Measurements from ENCODE around the gene HIPK2.

Gene HIPK2

GRCh38 chr7:139716156-139716942 is 61.4 kb downstream of the HIPK2 start:
- DNase-seq (ENCODE audit: low spot score in 2 of 2) (no peak), ATAC-seq (ENCODE audit: low read depth) (no peak)
- H3K4me3 Mint-ChIP-seq, result peak overlapping the region; percentile 32
- H3K27me3 Mint-ChIP-seq, result no peaks in the 10 kb centered on the region
- H3K9me3 Mint-ChIP-seq, result no peaks in the 10 kb centered on the region
- H3K4me1 Mint-ChIP-seq, result peaks cover 19% of the 10 kb centered on the region
- H3K36me3 Mint-ChIP-seq, result peaks cover 18% of the 10 kb centered on the region
- H3K27ac Mint-ChIP-seq, result peak overlapping the region; percentile 97

- Mint-ChIP-seq H3K4me1 (peaks cover 22% of the 10 kb centered on the region), H3K9me3 (no peaks in the 10 kb centered on the region), H3K27me3 (no peaks in the 10 kb centered on the region), H3K36me3 (peaks cover 21% of the 10 kb centered on the region), H3K27ac (peak overlapping the region; percentile 97), H3K4me3 (peak overlapping the region; percentile 85)
- no peak for ATAC-seq (ENCODE audit: low read depth)
- DNase-seq (ENCODE audit: low spot score in 2 of 2), result no peak
These were observed 62.5 kb downstream of the HIPK2 start for GRCh38 chr7:139715194-139715815.

GRCh38 chr7:139714163-139714901 is 63.5 kb downstream of the HIPK2 start:
- H3K36me3 Mint-ChIP-seq, result peaks cover 25% of the 10 kb centered on the region
- peak overlapping the region; percentile 97 for H3K27ac Mint-ChIP-seq
- peak; percentile 51 to 55 for DNase-seq (ENCODE audit: low spot score in 2 of 2)
- H3K4me3 Mint-ChIP-seq, result peak overlapping the region; percentile 85
- peak; percentile 98 for ATAC-seq (ENCODE audit: low read depth)
- H3K27me3 Mint-ChIP-seq, result no peaks in the 10 kb centered on the region
- no peaks in the 10 kb centered on the region for H3K9me3 Mint-ChIP-seq
- H3K4me1 Mint-ChIP-seq, result peaks cover 26% of the 10 kb centered on the region

DNA sequence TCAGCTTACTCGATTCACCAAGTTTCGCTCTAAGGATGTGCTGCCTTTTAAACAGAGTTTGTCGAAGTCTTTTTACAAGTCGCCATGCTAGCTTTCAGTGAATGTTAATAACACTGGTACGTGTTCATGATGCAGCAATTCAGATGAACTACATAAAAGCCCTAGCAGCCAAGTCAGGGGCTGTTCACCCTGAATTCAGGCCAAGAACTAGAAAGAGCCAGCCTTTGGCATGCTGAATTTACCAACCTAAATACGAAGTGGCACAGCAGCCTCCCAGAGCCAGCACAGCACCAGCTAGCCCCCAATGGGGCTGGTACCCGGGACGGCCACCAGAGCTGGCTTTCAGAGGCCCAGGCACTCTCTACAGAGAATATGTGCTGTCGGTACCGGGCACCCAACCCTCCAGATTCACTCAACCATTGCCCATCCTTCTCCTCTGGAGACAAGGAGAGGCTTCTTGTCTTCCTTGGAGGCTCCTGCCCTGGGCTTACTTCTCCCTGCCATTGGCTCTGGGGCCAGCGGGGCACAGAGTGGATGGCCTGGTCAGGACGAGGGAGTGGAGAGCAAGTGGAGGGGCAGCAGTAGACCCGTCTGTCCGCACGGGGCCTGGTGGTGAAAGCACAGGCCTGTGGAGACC is 64.2 kb downstream of the HIPK2 start:
- peaks cover 25% of the 10 kb centered on the region for H3K36me3 Mint-ChIP-seq

DNA sequence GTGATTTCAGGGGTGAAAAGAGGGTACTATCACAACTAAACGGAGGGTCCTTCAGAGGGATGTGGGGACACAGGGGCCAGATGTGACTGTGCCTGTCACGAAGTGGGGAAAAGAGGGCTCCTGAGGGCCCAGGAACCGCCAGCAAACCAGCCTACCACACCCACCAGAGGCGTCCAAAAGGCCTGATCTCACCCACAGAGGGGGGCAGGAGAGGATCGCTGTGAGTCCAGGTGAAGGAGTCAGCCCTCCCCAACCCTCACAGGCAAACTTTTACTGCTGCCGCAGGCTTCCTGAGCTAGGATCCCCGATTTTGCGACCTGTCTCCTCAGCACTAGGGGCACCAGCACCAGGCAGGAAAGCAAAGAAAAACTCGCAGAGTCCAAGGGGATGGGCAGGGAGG is 64.7 kb downstream of the HIPK2 start:
- Mint-ChIP-seq H3K36me3 (peaks cover 25% of the 10 kb centered on the region), H3K27me3 (no peaks in the 10 kb centered on the region), H3K9me3 (no peaks in the 10 kb centered on the region), H3K4me3 (no peak overlapping the region), H3K4me1 (peaks cover 32% of the 10 kb centered on the region), H3K27ac (peak overlapping the region; percentile 86)
- no peak for ATAC-seq (ENCODE audit: low read depth)
- DNase-seq (ENCODE audit: low spot score in 2 of 2), result no peak

More for the DNA sequence above, 64.2 kb downstream of the HIPK2 start:
- Mint-ChIP-seq H3K27me3 (no peaks in the 10 kb centered on the region), H3K27ac (peak overlapping the region; percentile 97), H3K4me3 (peak overlapping the region; percentile 85), H3K4me1 (peaks cover 28% of the 10 kb centered on the region), H3K9me3 (no peaks in the 10 kb centered on the region)
- DNase-seq (ENCODE audit: low spot score in 2 of 2), result no peak
- ATAC-seq (ENCODE audit: low read depth), result no peak

DNA sequence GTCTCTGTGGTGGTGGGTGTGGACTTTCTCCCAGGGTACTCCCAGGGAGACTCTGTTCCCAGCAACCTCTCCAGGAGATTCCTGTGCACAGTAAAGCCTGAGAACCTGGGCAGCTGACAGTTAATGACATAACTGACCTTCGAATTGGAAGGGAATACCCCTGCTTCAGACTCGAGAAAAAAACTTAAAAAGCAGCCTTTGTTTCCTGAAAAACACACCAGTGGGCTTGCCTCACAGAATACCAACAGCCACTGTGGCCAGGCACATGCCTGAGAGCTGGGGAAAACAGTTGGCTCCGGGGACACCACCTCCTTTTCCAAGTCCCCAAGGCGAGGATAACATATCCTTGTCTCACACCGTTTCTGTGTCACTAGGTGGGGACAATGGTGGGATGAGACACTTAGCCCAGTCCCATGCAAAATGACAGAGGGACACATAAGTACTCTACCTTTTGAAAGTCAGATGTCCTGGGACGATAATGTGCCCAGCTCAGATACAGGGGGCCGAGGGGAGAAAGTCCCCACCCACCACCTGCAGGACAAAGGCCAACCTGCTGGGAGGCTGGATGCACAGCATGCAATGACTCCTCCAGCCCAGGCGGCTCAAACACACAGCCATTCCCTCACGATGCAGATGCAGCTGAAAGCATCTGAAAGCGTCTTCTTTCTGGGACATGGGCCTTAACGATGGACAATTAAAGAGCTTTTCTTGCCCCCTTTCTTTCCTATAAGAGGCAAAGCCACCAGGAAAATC is 65.6 kb downstream of the HIPK2 start:
- Mint-ChIP-seq H3K4me1 (peaks cover 37% of the 10 kb centered on the region), H3K36me3 (peaks cover 28% of the 10 kb centered on the region), H3K4me3 (no peak overlapping the region), H3K27me3 (no peaks in the 10 kb centered on the region), H3K27ac (peak overlapping the region; percentile 86), H3K9me3 (no peaks in the 10 kb centered on the region)
- DNase-seq (ENCODE audit: low spot score in 2 of 2), result no peak
- ATAC-seq (ENCODE audit: low read depth), result no peak

- no peaks in the 10 kb centered on the region for H3K9me3 Mint-ChIP-seq
- ATAC-seq (ENCODE audit: low read depth) (no peak), DNase-seq (ENCODE audit: low spot score in 2 of 2) (no peak)
- H3K27me3 Mint-ChIP-seq, result no peaks in the 10 kb centered on the region
- peak overlapping the region; percentile 64 for H3K27ac Mint-ChIP-seq
- no peak overlapping the region for H3K4me3 Mint-ChIP-seq
- peaks cover 16% of the 10 kb centered on the region for H3K36me3 Mint-ChIP-seq
- H3K4me1 Mint-ChIP-seq, result peaks cover 33% of the 10 kb centered on the region
These were observed 67.8 kb downstream of the HIPK2 start for GRCh38 chr7:139710036-139710435.

DNA sequence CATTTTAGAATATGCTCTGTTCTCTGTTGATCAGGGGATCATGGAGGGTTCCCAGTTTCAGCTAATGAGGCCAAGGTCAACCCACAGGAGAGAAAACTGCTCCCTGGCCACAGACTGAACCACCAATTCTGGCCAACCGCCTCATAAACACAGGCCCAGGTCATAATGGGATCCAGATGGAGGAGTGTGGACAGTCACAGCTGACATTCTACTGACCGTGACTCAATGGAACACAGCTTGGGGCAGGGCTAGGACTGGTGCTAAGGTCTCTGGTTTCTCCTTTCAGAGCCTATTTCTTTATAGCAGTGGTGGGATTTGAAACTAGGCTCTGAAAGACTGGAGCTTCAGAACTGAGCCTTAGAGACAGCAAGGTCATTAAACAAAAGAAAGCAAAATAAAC is 68.3 kb downstream of the HIPK2 start:
- H3K27ac Mint-ChIP-seq, result peak overlapping the region; percentile 64
- ATAC-seq (ENCODE audit: low read depth), result no peak

DNA sequence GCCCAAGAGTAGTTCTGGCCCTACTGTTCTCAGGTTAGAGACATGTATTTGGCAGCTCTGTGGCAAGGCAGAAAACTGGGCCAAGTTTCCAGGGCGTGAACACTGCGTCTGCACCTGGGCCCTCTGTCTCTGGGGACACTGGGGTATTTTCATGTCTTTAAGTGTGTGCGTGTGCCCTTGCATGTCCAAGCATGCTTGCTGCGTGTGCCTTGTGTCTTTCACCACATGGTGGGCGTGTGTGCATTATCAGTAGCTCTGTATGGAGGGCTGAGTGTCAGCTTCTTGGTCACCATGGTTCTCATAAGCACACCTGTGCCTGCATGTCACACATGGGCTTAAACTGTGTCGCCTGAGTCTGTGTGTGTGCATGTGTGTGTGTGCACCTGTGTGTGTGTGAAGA is 69.3 kb downstream of the HIPK2 start:
- ATAC-seq (ENCODE audit: low read depth), result peak; percentile 93
- peak overlapping the region; percentile 90 for H3K27ac Mint-ChIP-seq
- peak; percentile 49 to 56 for DNase-seq (ENCODE audit: low spot score in 2 of 2)
- H3K9me3 Mint-ChIP-seq, result no peaks in the 10 kb centered on the region
- peak overlapping the region; percentile 5 for H3K4me3 Mint-ChIP-seq
- H3K36me3 Mint-ChIP-seq, result peaks cover 17% of the 10 kb centered on the region
- peaks cover 39% of the 10 kb centered on the region for H3K4me1 Mint-ChIP-seq
- no peaks in the 10 kb centered on the region for H3K27me3 Mint-ChIP-seq

More for the DNA sequence above, 68.3 kb downstream of the HIPK2 start:
- no peaks in the 10 kb centered on the region for H3K27me3 Mint-ChIP-seq
- H3K4me1 Mint-ChIP-seq, result peaks cover 34% of the 10 kb centered on the region
- H3K9me3 Mint-ChIP-seq, result no peaks in the 10 kb centered on the region
- DNase-seq (ENCODE audit: low spot score in 2 of 2), result no peak
- H3K4me3 Mint-ChIP-seq, result no peak overlapping the region
- H3K36me3 Mint-ChIP-seq, result peaks cover 17% of the 10 kb centered on the region

- Mint-ChIP-seq H3K27me3 (no peaks in the 10 kb centered on the region), H3K9me3 (no peaks in the 10 kb centered on the region), H3K36me3 (peaks cover 17% of the 10 kb centered on the region), H3K27ac (peak overlapping the region; percentile 90), H3K4me1 (peaks cover 47% of the 10 kb centered on the region), H3K4me3 (no peak overlapping the region)
- no peak for ATAC-seq (ENCODE audit: low read depth)
- DNase-seq (ENCODE audit: low spot score in 2 of 2), result no peak
These were observed 71.0 kb downstream of the HIPK2 start for GRCh38 chr7:139706837-139707236.

DNA sequence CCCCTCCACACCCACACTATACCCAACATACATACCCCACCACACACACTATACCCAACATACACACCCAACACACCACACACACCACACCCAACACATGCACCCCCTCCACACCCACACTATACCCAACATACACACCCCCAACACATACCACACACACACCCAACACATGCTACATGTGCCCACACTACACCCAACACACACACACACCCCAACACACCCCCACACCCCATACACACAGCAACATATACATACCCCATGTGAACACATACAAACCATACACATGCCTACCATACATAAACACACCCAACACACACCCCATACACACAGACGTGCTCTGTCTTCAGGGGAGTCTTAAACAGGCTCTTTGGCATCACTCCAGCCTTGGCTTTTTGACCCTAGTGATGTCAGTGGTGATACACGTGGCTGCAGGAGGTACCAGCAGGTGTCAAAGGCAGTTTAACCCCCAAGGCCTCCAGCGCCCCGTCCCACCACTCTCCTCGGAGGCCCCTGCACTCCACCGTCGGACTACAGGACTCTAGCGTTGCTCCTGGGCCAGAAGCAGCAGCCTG is 73.4 kb downstream of the HIPK2 start:
- Mint-ChIP-seq H3K4me1 (peaks cover 58% of the 10 kb centered on the region), H3K4me3 (no peak overlapping the region), H3K36me3 (peaks cover 13% of the 10 kb centered on the region), H3K27ac (peak overlapping the region; percentile 95), H3K9me3 (no peaks in the 10 kb centered on the region), H3K27me3 (no peaks in the 10 kb centered on the region)
- no peak for DNase-seq (ENCODE audit: low spot score in 2 of 2)
- no peak for ATAC-seq (ENCODE audit: low read depth)

GRCh38 chr7:139703487-139704307 is 74.1 kb downstream of the HIPK2 start:
- DNase-seq (ENCODE audit: low spot score in 2 of 2) (no peak), ATAC-seq (ENCODE audit: low read depth) (no peak)
- Mint-ChIP-seq H3K4me3 (peak overlapping the region; percentile 44), H3K27me3 (no peaks in the 10 kb centered on the region), H3K27ac (peak overlapping the region; percentile 95), H3K36me3 (peaks cover 13% of the 10 kb centered on the region), H3K4me1 (peaks cover 63% of the 10 kb centered on the region), H3K9me3 (no peaks in the 10 kb centered on the region)
